ENCODE data around the gene LILRB4. TPM values are rescaled to one million over a fixed set of nuclear protein-coding genes. Genes with fewer than 3 reads are reported as not detected.

The LILRB4 gene
- total and polyA plus RNA-seq, 9 of the 15 experiments (the other 6 are each of a cell fraction or from before 2014, with no cell fraction given): not detected

DNA sequence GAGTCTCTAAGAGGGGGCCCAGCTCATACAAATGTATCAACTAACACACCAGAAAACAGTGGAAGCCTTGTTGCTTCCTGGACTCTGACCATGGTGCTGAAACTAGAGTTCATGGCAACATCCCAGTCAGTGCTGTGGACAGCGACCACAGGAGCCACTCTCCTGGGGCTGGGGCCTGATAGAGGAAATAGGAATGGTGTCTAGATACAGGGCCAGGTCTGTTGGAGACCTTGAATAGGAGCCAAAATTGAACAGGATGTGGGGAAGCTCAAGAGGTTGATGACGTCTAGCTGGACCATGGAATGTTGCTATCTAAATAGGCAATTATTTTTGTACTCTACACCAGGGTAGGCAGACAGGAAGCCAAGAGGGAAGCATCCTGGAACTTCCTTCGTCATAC is 21.7 kb downstream of the LILRB4 start (continued):
- TF ChIP-seq ZBTB2 (IDR thresholded peaks at IDR 0.05) (no peak), RBFOX2 (IDR thresholded peaks at IDR 0.05; ENCODE audit: low read depth, low read length) (no peak), ZFP1 (CRISPR knock-in tag; IDR thresholded peaks at IDR 0.05) (no peak), ZBTB9 (CRISPR knock-in tag; IDR thresholded peaks at IDR 0.05) (no peak), SAFB2 (IDR thresholded peaks at IDR 0.05; ENCODE audit: borderline replicate concordance, low read depth, low read length, severe bottlenecking) (no peak), ZNF175 (CRISPR knock-in tag; IDR thresholded peaks at IDR 0.05; ENCODE audit: low read depth) (peak; percentile 92), MBD2 (IDR thresholded peaks at IDR 0.05; ENCODE audit: borderline replicate concordance, low read depth) (no peak), DPF2 (IDR thresholded peaks at IDR 0.05) (no peak), HBP1 (CRISPR knock-in tag; IDR thresholded peaks at IDR 0.05) (no peak), JUND (IDR thresholded peaks at IDR 0.05; ENCODE audit: borderline replicate concordance, low read depth, low read length) (0 out of 2 replicates have a peak, but pooled peaks have one; percentile 9), JUND (tag; IDR thresholded peaks at IDR 0.05; ENCODE audit: borderline replicate concordance, low read depth, low read length) (0 out of 3 replicates have a peak, but pooled peaks have one; percentile 18), MTA1 (IDR thresholded peaks at IDR 0.05; ENCODE audit: borderline replicate concordance) (no peak), FOXA1 (IDR thresholded peaks at IDR 0.05; ENCODE audit: borderline replicate concordance) (no peak), KLF16 (IDR thresholded peaks at IDR 0.05) (no peak), ZKSCAN1 (IDR thresholded peaks at IDR 0.05; ENCODE audit: low read depth, low read length) (no peak), FOXO4 (CRISPR knock-in tag; IDR thresholded peaks at IDR 0.05) (no peak), ZNF699 (CRISPR knock-in tag; IDR thresholded peaks at IDR 0.05; ENCODE audit: insufficient replicate concordance) (no peak), HNRNPK (IDR thresholded peaks at IDR 0.05; ENCODE audit: low read depth, low read length, poor library complexity, severe bottlenecking) (no peak)
- TF ChIP-seq, protein P1, sequence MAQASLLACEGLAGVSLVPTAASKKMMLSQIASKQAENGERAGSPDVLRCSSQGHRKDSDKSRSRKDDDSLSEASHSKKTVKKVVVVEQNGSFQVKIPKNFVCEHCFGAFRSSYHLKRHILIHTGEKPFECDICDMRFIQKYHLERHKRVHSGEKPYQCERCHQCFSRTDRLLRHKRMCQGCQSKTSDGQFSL (CRISPR knock-in tag; IDR thresholded peaks at IDR 0.05): no peak
- TF ChIP-seq, protein P1 (tag; IDR thresholded peaks at IDR 0.05): no peak
- TF ChIP-seq, protein P2, sequence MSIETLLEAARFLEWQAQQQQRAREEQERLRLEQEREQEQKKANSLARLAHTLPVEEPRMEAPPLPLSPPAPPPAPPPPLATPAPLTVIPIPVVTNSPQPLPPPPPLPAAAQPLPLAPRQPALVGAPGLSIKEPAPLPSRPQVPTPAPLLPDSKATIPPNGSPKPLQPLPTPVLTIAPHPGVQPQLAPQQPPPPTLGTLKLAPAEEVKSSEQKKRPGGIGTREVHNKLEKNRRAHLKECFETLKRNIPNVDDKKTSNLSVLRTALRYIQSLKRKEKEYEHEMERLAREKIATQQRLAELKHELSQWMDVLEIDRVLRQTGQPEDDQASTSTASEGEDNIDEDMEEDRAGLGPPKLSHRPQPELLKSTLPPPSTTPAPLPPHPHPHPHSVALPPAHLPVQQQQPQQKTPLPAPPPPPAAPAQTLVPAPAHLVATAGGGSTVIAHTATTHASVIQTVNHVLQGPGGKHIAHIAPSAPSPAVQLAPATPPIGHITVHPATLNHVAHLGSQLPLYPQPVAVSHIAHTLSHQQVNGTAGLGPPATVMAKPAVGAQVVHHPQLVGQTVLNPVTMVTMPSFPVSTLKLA (conservative IDR thresholded peaks at IDR 0.05): peak; percentile 32 to 76; a peak in 3 of 4 replicates

Measured in K562 (cell line).